GM06990 (cell line): ENCODE data around the gene CMYA5.

Experiments used
- DNase-seq: peaks from one replicate; pipeline ENCODE4 v3.0.0-alpha.2; 2011; ENCODE audit not compliant: insufficient read length; ENCODE audit errors: extremely low read depth
- H3K27me3 ChIP-seq: replicated peaks from 2 replicates; pipeline ENCODE4 v1.6.0; 2011; ENCODE audit warnings: low read length; ENCODE audit not compliant: control insufficient read depth, insufficient read depth
- H3K36me3 ChIP-seq: 2 replicates; pipeline ENCODE4 v1.5.1; 2011; ENCODE audit warnings: low read length; ENCODE audit not compliant: control insufficient read depth, insufficient read depth
- H3K4me3 ChIP-seq: replicated peaks from 2 replicates; pipeline ENCODE4 v1.5.1; 2011; ENCODE audit warnings: low read depth, mild to moderate bottlenecking, control low read depth, low read length
- CTCF ChIP-seq: IDR thresholded peaks from 2 replicates; pipeline ENCODE4 v1.5.1; 2011; ENCODE audit warnings: low read length, control low read depth, mild to moderate bottlenecking, inconsistent platforms; ENCODE audit not compliant: insufficient read depth, poor library complexity, severe bottlenecking

CMYA5 gene

GRCh38 chr5:79811081-79811480 lies 121.4 kb downstream of the CMYA5 start:
- TF ChIP-seq CTCF, result no peak
- Histone ChIP-seq H3K4me3 (no peak overlapping the region), H3K36me3 (no peaks in the 10 kb centered on the region), H3K27me3 (no peaks in the 10 kb centered on the region; the same call in 1 of the 2 replicates)
- DNase-seq, result no peak

- TF ChIP-seq CTCF, result no peak
- Histone ChIP-seq H3K27me3 (no peaks in the 10 kb centered on the region; the same call in 1 of the 2 replicates), H3K4me3 (no peak overlapping the region), H3K36me3 (no peaks in the 10 kb centered on the region)
- DNase-seq, result no peak
Observed at GRCh38 chr5:79811904-79812303, 122.3 kb downstream of the CMYA5 start.

- DNase-seq, result no peak
- Histone ChIP-seq H3K4me3 (no peak overlapping the region), H3K27me3 (no peaks in the 10 kb centered on the region; the same call in 1 of the 2 replicates), H3K36me3 (no peaks in the 10 kb centered on the region)
- no peak for TF ChIP-seq CTCF
Observed at GRCh38 chr5:79814699-79815098, 125.1 kb downstream of the CMYA5 start.

- no peak overlapping the region for H3K4me3 ChIP-seq
- no peaks in the 10 kb centered on the region; the same call in 1 of the 2 replicates for H3K27me3 ChIP-seq
- H3K36me3 ChIP-seq, result no peaks in the 10 kb centered on the region
- no peak for TF ChIP-seq CTCF
- DNase-seq, result no peak
Observed at GRCh38 chr5:79816014-79816413, 126.4 kb downstream of the CMYA5 start.

GRCh38 chr5:79820648-79821047 lies 131.0 kb downstream of the CMYA5 start:
- Histone ChIP-seq H3K27me3 (no peaks in the 10 kb centered on the region), H3K4me3 (no peak overlapping the region), H3K36me3 (no peaks in the 10 kb centered on the region)
- DNase-seq, result no peak
- TF ChIP-seq CTCF, result no peak

GRCh38 chr5:79824444-79824843 lies 134.8 kb downstream of the CMYA5 start:
- no peak overlapping the region for H3K4me3 ChIP-seq
- no peak for DNase-seq
- TF ChIP-seq CTCF, result no peak
- 0 out of 2 replicates have a peak, but pooled peaks cover 1% of the 10 kb centered on the region for H3K27me3 ChIP-seq
- no peaks in the 10 kb centered on the region for H3K36me3 ChIP-seq
